HCT116 (cell line): Measurements from ENCODE around the gene BRSK2. TPM values are rescaled to one million over a fixed set of nuclear protein-coding genes. Genes with fewer than 3 reads are reported as not detected.

Source experiments
- ATAC-seq: fragments of 200-7000 bp; cut with Tn5 transposase; 2 replicates; pipeline ENCODE4 v1.9.1; 2020; ENCODE audit warnings: mild to moderate bottlenecking, moderate library complexity
- BruUV-seq: library from RNA; stranded (reverse); fragments of 400-500 nt; replicated peaks from 2 replicates; lab custom pipeline; 2021; lab: Mats Ljungman, UMichigan
- CTCF ChIA-PET: fragments of 300-600 bp; sonication (Branson Sonifier 250); formaldehyde crosslinking; loops from one replicate; lab custom pipeline; 2021; ENCODE audit warnings: antibody characterized with exemption; lab: Charles Lee
- POLR2A ChIA-PET: fragments of 300-600, 350-600 bp; sonication (Branson Sonifier 250); formaldehyde crosslinking; loops from one replicate; lab custom pipeline; 2021; ENCODE audit warnings: antibody characterized with exemption; lab: Charles Lee
- RAD21 ChIA-PET, 2 experiments: fragments of 300-600 bp; sonication (Branson Sonifier 250); formaldehyde crosslinking; loops; one replicate each; lab custom pipeline; 2023; ENCODE audit warnings: low total read pairs in 2 of 2; ENCODE audit not compliant: uncharacterized antibody in 2 of 2, unreplicated experiment in 2 of 2, low non-redundant PET in 1 of 2; lab: Charles Lee
- DNase-seq: peaks from one replicate; pipeline ENCODE4 v3.0.0-alpha.2; 2010; ENCODE audit warnings: low read depth, low spot score
- H2AFZ ChIP-seq: fragments of 200-600 bp; shearing (Covaris generic), sonication (generic); 2 replicates; pipeline ENCODE4 v1.6.1; 2017; ENCODE audit warnings: low read depth, mixed run types, mixed read lengths, antibody characterized with exemption, low read length; ENCODE audit not compliant: poor library complexity, severe bottlenecking
- H3K27ac ChIP-seq: 2 replicates; pipeline ENCODE4 v1.5.1; 2012; ENCODE audit warnings: low read depth, low read length
- H3K27me3 ChIP-seq: fragments of 200-600 bp; sonication (generic); 2 replicates; pipeline ENCODE4 v1.6.1; 2016; ENCODE audit warnings: mixed run types, low read length, mixed read lengths; ENCODE audit not compliant: insufficient read depth
- H3K36me3 ChIP-seq, 2 experiments: fragments of 200-500 bp in 1 of 2; fragments of 200-600 bp in 1 of 2; sonication (Bioruptor generic) in 1 of 2; sonication (generic) in 1 of 2; 2 replicates each; pipeline versions ENCODE4 v1.5.1 to v1.6.1; 2014 to 2016; ENCODE audit warnings: low read length in 2 of 2, inconsistent platforms in 1 of 2, mixed read lengths in 1 of 2, mixed run types in 1 of 2; ENCODE audit not compliant: insufficient read depth in 2 of 2, control insufficient read depth in 1 of 2
- H3K4me1 ChIP-seq, 2 experiments: fragments of 200-600 bp in 1 of 2; sonication (generic) in 1 of 2; 2 replicates each; pipeline versions ENCODE4 v1.5.1 to v1.6.1; 2012 to 2017; ENCODE audit warnings: low read length in 2 of 2, inconsistent platforms in 1 of 2, mild to moderate bottlenecking in 1 of 2, mixed read lengths in 1 of 2, mixed run types in 1 of 2, moderate library complexity in 1 of 2; ENCODE audit not compliant: insufficient read depth in 2 of 2, control insufficient read depth in 1 of 2
- H3K4me2 ChIP-seq: fragments of 200-600 bp; sonication (generic); 2 replicates; pipeline ENCODE4 v1.6.1; 2017; ENCODE audit warnings: mixed run types, low read length, mixed read lengths
- H3K4me3 ChIP-seq, 2 experiments: fragments of 200-600 bp in 1 of 2; sonication (generic) in 1 of 2; replicated peaks in 1 of 2; 2 replicates each; pipeline ENCODE4 v1.5.1; 2011 to 2016; ENCODE audit warnings: low read length in 2 of 2, control low read depth in 1 of 2, low read depth in 1 of 2, mild to moderate bottlenecking in 1 of 2, mixed read lengths in 1 of 2, mixed run types in 1 of 2
- H3K79me2 ChIP-seq: fragments of 200-600 bp; sonication (generic); 2 replicates; pipeline ENCODE4 v1.6.1; 2017; ENCODE audit warnings: mild to moderate bottlenecking, mixed run types, low read length, moderate library complexity, mixed read lengths; ENCODE audit not compliant: insufficient read depth
- H3K9ac ChIP-seq: fragments of 200-600 bp; sonication (generic); 2 replicates; pipeline ENCODE4 v1.6.1; 2016; ENCODE audit warnings: low read length, mixed read lengths
- H3K9me2 ChIP-seq: fragments of 200-600 bp; sonication (generic), shearing (Covaris generic); 2 replicates; pipeline ENCODE4 v1.6.1; 2017; ENCODE audit warnings: mixed run types, mild to moderate bottlenecking, moderate library complexity; ENCODE audit not compliant: insufficient read depth
- H3K9me3 ChIP-seq, 2 experiments: fragments of 200-500 bp in 1 of 2; fragments of 200-600 bp in 1 of 2; sonication (Bioruptor generic) in 1 of 2; sonication (generic) in 1 of 2; 2 replicates each; pipeline ENCODE4 v1.6.1; 2014 to 2017; ENCODE audit warnings: low read length in 2 of 2, mixed read lengths in 2 of 2, inconsistent platforms in 1 of 2, low read depth in 1 of 2, mild to moderate bottlenecking in 1 of 2, mixed run types in 1 of 2, moderate library complexity in 1 of 2; ENCODE audit not compliant: control insufficient read depth in 1 of 2, insufficient read depth in 1 of 2
- H4K20me1 ChIP-seq: fragments of 200-600 bp; sonication (generic), shearing (Covaris generic); 2 replicates; pipeline ENCODE4 v1.6.1; 2017; ENCODE audit warnings: mixed run types, mild to moderate bottlenecking, moderate library complexity; ENCODE audit not compliant: insufficient read depth
- EGR1 ChIP-seq: IDR thresholded peaks from 2 replicates; pipeline ENCODE4 v1.6.1; 2012; ENCODE audit warnings: low read depth
- EZH2 ChIP-seq: fragments of 200-600 bp; sonication (generic); IDR thresholded peaks from 2 replicates; pipeline ENCODE4 v1.6.1; 2017; ENCODE audit warnings: antibody characterized with exemption, mixed run types
- EZH2phosphoT487 ChIP-seq: fragments of 200-600 bp; IDR thresholded peaks from 2 replicates; pipeline ENCODE4 v1.6.1; 2018; ENCODE audit warnings: antibody characterized with exemption, borderline replicate concordance
- FOSL1 ChIP-seq: IDR thresholded peaks from 2 replicates; pipeline ENCODE4 v1.6.1; 2012; ENCODE audit warnings: low read depth
- REST ChIP-seq: IDR thresholded peaks from 2 replicates; pipeline ENCODE4 v1.6.1; 2012; ENCODE audit warnings: low read depth
- SIN3A ChIP-seq: IDR thresholded peaks from 2 replicates; pipeline ENCODE4 v1.6.1; 2012; ENCODE audit warnings: low read depth
- SP1 ChIP-seq: IDR thresholded peaks from 2 replicates; pipeline ENCODE4 v1.6.1; 2012; ENCODE audit warnings: low read depth
- SRF ChIP-seq: IDR thresholded peaks from 2 replicates; pipeline ENCODE4 v1.6.1; 2012; ENCODE audit warnings: low read depth
- ZBTB33 ChIP-seq: IDR thresholded peaks from 2 replicates; pipeline ENCODE4 v1.6.1; 2011; ENCODE audit warnings: mild to moderate bottlenecking, low read length, moderate library complexity; ENCODE audit not compliant: insufficient replicate concordance; ENCODE audit errors: extremely low read depth
- ZFX ChIP-seq: fragments of 450-650 bp; IDR thresholded peaks from 2 replicates; pipeline ENCODE4 v1.6.1; 2017
- ZNF274 ChIP-seq: fragments of 200-500 bp; sonication (Bioruptor generic); IDR thresholded peaks from 2 replicates; pipeline ENCODE4 v1.6.1; 2014; ENCODE audit warnings: mild to moderate bottlenecking, low read depth, low read length, inconsistent platforms
- intact Hi-C: fragments of 100-400 bp; cut with micrococcal nuclease; formaldehyde crosslinking; loops from 2 replicates; pipeline ENCODE4 v1.10.0; 2022
- total RNA-seq: library from RNA; stranded (reverse); gene quantifications from one replicate; pipeline ENCODE4 v1.2.1, GENCODE V29; 2021; ENCODE audit not compliant: unreplicated experiment

BRSK2 gene
- total RNA-seq, 1 experiment from 2014 or later: 14.0 TPM

- H3K79me2 ChIP-seq: peaks cover 34% of the 10 kb centered on the region
- no peaks in the 10 kb centered on the region for H3K9me2 ChIP-seq
- ChIA-PET CTCF (no interaction called here), POLR2A (no interaction called here), RAD21 (no interaction called here)
- H2AFZ ChIP-seq: no peak overlapping the region
- no peaks in the 10 kb centered on the region for H3K27me3 ChIP-seq
- DNase-seq (no peak), ATAC-seq (no peak)
- peaks cover 0 to 8% of the 10 kb centered on the region in 2 experiments; a peak in 1 of 4 replicates for H3K9me3 ChIP-seq
- no peaks in the 10 kb centered on the region for H3K36me3 ChIP-seq
- no peak overlapping the region for H3K9ac ChIP-seq
- no peak overlapping the region for H3K4me2 ChIP-seq
- H3K4me3 ChIP-seq: no peak overlapping the region
- no peaks in the 10 kb centered on the region for H3K4me1 ChIP-seq
- intact Hi-C loops: no loop called here
- no peak overlapping the region for H3K27ac ChIP-seq
- no peaks in the 10 kb centered on the region for H4K20me1 ChIP-seq
- TF ChIP-seq EGR1 (no peak), EZH2phosphoT487 (no peak)
- no TSS peak for BruUV-seq
These were observed 111.0 kb downstream of the BRSK2 start for GRCh38 chr11:1500466-1501420.

- Histone ChIP-seq H3K4me2 (no peak overlapping the region), H3K27me3 (no peaks in the 10 kb centered on the region), H4K20me1 (no peaks in the 10 kb centered on the region), H3K36me3 (no peaks in the 10 kb centered on the region), H3K79me2 (peaks cover 26% of the 10 kb centered on the region), H3K4me1 (no peaks in the 10 kb centered on the region), H2AFZ (no peak overlapping the region), H3K9me3 (peaks cover 0 to 8% of the 10 kb centered on the region in 2 experiments; a peak in 1 of 4 replicates), H3K4me3 (no peak overlapping the region), H3K27ac (no peak overlapping the region), H3K9ac (no peak overlapping the region), H3K9me2 (no peaks in the 10 kb centered on the region)
- RAD21 ChIA-PET: no interaction called here
- DNase-seq (no peak), ATAC-seq (no peak)
- CTCF ChIA-PET: no interaction called here
- BruUV-seq: no TSS peak
- intact Hi-C loops: no loop called here
- POLR2A ChIA-PET: no interaction called here
- TF ChIP-seq REST: no peak
- TF ChIP-seq SIN3A: no peak
- no peak for TF ChIP-seq EZH2
- TF ChIP-seq SRF: no peak
- TF ChIP-seq ZBTB33: no peak
- no peak for TF ChIP-seq ZNF274
- no peak for TF ChIP-seq EZH2phosphoT487
- TF ChIP-seq ZFX: no peak
- TF ChIP-seq SP1: no peak
- no peak for TF ChIP-seq FOSL1
These were observed 111.9 kb downstream of the BRSK2 start for GRCh38 chr11:1501421-1502167.
